ENCODE measurements around the gene RYR3.

RYR3 gene

GRCh38 chr15:33846862-33847261, 536.1 kb downstream of the RYR3 start:
- TF ChIP-seq, protein P1, sequence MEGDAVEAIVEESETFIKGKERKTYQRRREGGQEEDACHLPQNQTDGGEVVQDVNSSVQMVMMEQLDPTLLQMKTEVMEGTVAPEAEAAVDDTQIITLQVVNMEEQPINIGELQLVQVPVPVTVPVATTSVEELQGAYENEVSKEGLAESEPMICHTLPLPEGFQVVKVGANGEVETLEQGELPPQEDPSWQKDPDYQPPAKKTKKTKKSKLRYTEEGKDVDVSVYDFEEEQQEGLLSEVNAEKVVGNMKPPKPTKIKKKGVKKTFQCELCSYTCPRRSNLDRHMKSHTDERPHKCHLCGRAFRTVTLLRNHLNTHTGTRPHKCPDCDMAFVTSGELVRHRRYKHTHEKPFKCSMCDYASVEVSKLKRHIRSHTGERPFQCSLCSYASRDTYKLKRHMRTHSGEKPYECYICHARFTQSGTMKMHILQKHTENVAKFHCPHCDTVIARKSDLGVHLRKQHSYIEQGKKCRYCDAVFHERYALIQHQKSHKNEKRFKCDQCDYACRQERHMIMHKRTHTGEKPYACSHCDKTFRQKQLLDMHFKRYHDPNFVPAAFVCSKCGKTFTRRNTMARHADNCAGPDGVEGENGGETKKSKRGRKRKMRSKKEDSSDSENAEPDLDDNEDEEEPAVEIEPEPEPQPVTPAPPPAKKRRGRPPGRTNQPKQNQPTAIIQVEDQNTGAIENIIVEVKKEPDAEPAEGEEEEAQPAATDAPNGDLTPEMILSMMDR (IDR thresholded peaks at IDR 0.05): no peak

DNA sequence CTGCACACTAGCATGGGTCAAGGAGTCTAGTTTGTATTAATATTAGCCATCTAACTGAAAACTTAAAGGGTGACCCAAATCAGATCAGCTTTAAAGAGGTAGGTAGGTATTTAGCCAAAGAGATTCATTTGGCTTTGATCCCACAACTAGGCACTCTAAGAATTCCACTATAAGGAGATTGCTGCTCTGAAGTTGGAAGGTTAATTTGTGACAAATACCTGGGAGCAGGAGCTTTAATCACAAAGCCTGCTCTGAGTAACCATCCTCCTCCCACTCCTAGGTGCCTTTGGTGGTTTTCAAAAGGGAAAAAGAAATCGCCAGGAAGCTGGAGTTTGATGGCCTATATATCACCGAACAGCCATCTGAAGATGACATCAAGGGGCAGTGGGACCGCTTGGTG, 537.2 kb downstream of the RYR3 start:
- TF ChIP-seq, protein P1 (IDR thresholded peaks at IDR 0.05): no peak

- TF ChIP-seq, protein P1 (IDR thresholded peaks at IDR 0.05): no peak
These were observed 540.3 kb downstream of the RYR3 start for GRCh38 chr15:33851079-33851478.

DNA sequence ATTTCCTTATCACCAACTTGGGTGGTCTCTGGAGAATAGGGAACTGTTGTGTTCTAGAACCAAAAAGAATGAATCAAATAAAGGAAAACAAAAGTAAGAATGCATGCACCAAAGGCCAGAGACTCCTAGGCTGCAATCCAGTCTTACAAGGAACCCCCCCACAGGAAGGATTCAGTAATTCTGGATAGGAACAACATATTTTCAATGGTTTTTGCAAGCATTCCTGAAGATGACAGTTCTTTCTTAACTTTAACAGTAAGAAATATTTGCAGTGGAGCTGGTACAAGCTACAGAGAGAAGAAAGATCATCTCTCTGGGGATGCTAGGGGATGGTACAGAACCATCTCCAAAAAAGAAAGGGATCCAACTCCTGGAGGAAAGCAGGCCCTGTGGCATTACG, 541.3 kb downstream of the RYR3 start:
- TF ChIP-seq, protein P1 (IDR thresholded peaks at IDR 0.05): no peak

GRCh38 chr15:33852570-33852969, 541.8 kb downstream of the RYR3 start:
- TF ChIP-seq, protein P1 (IDR thresholded peaks at IDR 0.05): no peak

DNA sequence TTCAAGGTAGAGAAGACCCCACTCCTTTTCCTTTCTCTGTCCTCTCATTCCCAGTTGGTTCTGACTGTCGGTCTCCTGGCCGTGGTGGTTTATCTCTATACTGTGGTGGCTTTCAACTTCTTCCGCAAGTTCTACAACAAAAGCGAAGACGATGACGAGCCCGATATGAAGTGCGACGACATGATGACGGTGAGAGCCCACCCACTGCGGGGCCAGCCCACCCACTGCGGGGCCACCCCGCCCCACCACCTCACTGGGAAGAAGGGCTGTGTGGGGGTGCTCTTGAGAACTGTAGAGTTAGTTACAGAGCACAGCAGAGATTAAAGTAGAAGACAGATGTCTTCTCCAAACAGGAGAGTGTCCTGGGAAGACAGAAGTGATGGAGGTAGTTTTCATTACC, 547.0 kb downstream of the RYR3 start:
- TF ChIP-seq, protein P1 (IDR thresholded peaks at IDR 0.05): no peak

DNA sequence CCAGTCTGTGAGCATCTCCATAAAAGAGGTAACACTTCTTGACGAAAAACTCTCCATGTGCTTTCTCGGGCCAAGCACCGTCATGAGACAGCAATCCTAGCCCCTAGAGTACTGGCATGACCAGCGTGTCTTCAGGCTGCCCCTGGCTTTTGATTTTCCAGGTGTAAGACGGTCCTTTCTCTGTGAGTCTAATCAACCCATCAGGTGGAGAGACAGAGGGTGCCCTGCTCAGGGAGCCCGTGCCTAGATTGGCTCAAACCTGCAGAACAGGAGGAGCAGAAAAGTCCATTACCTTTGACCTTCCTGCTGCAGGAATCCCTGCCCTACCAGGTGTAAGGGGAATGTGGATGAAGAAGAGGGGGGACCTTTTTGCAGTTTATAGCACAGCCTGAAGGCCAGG, 548.1 kb downstream of the RYR3 start:
- TF ChIP-seq, protein P1 (IDR thresholded peaks at IDR 0.05): no peak

DNA sequence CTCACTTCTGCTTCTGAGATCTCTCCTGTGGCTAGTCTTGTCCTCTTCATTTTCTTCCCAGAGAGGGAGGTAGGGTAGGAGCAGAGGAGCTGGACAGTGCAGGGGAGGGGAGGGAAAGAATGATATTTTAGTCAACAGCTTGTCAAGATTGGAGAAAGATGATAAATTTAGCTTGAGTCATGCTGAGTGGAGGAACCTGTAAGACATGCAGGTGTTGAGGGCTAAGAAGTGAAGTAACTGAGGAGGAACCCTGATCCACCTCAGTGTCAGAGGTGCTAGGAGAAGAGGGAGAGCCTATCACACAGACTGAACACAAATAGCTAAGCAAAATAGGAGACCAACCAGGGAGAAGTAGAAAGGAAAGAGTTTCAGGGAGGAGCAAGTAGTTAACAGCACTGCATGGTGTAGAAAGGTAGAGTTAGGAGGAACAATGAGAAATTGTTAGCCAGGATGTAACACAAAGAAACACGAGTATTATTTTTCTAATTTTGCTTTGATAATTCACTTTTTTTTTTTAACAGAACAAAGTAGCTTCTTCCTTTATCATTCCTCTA, 549.3 kb downstream of the RYR3 start:
- TF ChIP-seq, protein P1 (IDR thresholded peaks at IDR 0.05): no peak

Measured in LNCAP (cell line).